IMR-90 (cell line): ENCODE results near the gene CFAP43. TPM values are rescaled to one million over a fixed set of nuclear protein-coding genes. Genes with fewer than 3 reads are reported as not detected.

Experiments
- ATAC-seq: fragments of 200-7000 bp; cut with Tn5 transposase; 2 replicates; pipeline ENCODE4 v1.9.1; 2020; ENCODE audit warnings: low read depth, mild to moderate bottlenecking, moderate library complexity
- BruUV-seq: library from RNA; stranded (reverse); fragments of 400-500 nt; replicated peaks from 2 replicates; lab custom pipeline; 2021; lab: Mats Ljungman, UMichigan
- CTCF ChIA-PET: fragments of 300-600 bp; formaldehyde crosslinking; extraction: SDS; loops from one replicate; lab custom pipeline; 2021; ENCODE audit warnings: antibody characterized with exemption; lab: Yijun Ruan, JAX
- POLR2A ChIA-PET: fragments of 300-600 bp; sonication (Branson Sonifier 250); formaldehyde crosslinking; loops from one replicate; lab custom pipeline; 2022; ENCODE audit warnings: antibody characterized with exemption; ENCODE audit not compliant: unreplicated experiment; lab: Charles Lee
- DNase-seq: peaks from one replicate; pipeline ENCODE4 v3.0.0; 2013
- H2AFZ ChIP-seq: replicated peaks from 2 replicates; pipeline ENCODE3; 2013; ENCODE audit warnings: low read length, mild to moderate bottlenecking; ENCODE audit not compliant: poor library complexity
- H2AK5ac ChIP-seq: 2 replicates; pipeline ENCODE4 v1.6.1; 2013; ENCODE audit warnings: low read depth, low read length, inconsistent platforms
- H2AK9ac ChIP-seq: replicated peaks from 2 replicates; pipeline ENCODE3; 2013; ENCODE audit warnings: mild to moderate bottlenecking, low read depth, low read length, moderate library complexity; ENCODE audit not compliant: poor library complexity
- H2BK120ac ChIP-seq: 2 replicates; pipeline ENCODE4 v1.6.1; 2013; ENCODE audit warnings: low read depth, low read length, inconsistent platforms
- H2BK15ac ChIP-seq: 3 replicates; pipeline ENCODE4 v1.6.1; 2013; ENCODE audit warnings: low read depth, low read length, inconsistent platforms
- H2BK20ac ChIP-seq: 2 replicates; pipeline ENCODE4 v1.6.1; 2013; ENCODE audit warnings: low read depth, mild to moderate bottlenecking, inconsistent platforms, low read length, moderate library complexity
- H2BK5ac ChIP-seq: 2 replicates; pipeline ENCODE4 v1.6.1; 2013; ENCODE audit warnings: mild to moderate bottlenecking, low read depth, low read length, inconsistent platforms; ENCODE audit not compliant: poor library complexity, severe bottlenecking
- H3K14ac ChIP-seq: replicated peaks from 2 replicates; pipeline ENCODE4 v1.6.1; 2013; ENCODE audit warnings: low read depth, low read length, inconsistent platforms
- H3K18ac ChIP-seq: 2 replicates; pipeline ENCODE4 v1.6.1; 2013; ENCODE audit warnings: low read depth, low read length, control low read depth
- H3K23ac ChIP-seq: 2 replicates; pipeline ENCODE4 v1.6.1; 2013; ENCODE audit warnings: low read depth, low read length, inconsistent platforms
- H3K27ac ChIP-seq: 2 replicates; pipeline ENCODE4 v1.5.1; 2013; ENCODE audit warnings: mild to moderate bottlenecking, control low read depth, low read length; ENCODE audit not compliant: insufficient read depth
- H3K27me3 ChIP-seq: 2 replicates; pipeline ENCODE4 v1.6.1; 2013; ENCODE audit warnings: low read length; ENCODE audit not compliant: control insufficient read depth, insufficient read depth
- H3K36me3 ChIP-seq: 2 replicates; pipeline ENCODE4 v1.6.1; 2013; ENCODE audit warnings: low read length, mixed read lengths; ENCODE audit not compliant: control insufficient read depth, insufficient read depth
- H3K4ac ChIP-seq: 2 replicates; pipeline ENCODE4 v1.6.1; 2013; ENCODE audit warnings: low read depth, low read length, inconsistent platforms
- H3K4me1 ChIP-seq: 2 replicates; pipeline ENCODE4 v1.6.1; 2013; ENCODE audit warnings: low read length, mixed read lengths; ENCODE audit not compliant: control insufficient read depth, insufficient read depth
- H3K4me2 ChIP-seq: 2 replicates; pipeline ENCODE4 v1.6.1; 2013; ENCODE audit warnings: low read depth, mild to moderate bottlenecking, control low read depth, low read length, moderate library complexity
- H3K4me3 ChIP-seq: 2 replicates; pipeline ENCODE4 v1.5.1; 2013; ENCODE audit warnings: low read depth, mild to moderate bottlenecking, control low read depth, low read length, moderate library complexity; ENCODE audit not compliant: insufficient read depth
- H3K56ac ChIP-seq: 2 replicates; pipeline ENCODE4 v1.6.1; 2013; ENCODE audit warnings: low read length, inconsistent platforms; ENCODE audit not compliant: insufficient read depth; ENCODE audit errors: extremely low read depth
- H3K79me1 ChIP-seq, 2 experiments: 2 replicates each; pipeline ENCODE4 v1.6.1; 2013; ENCODE audit warnings: low read length in 2 of 2, inconsistent platforms in 1 of 2, low read depth in 1 of 2
- H3K9ac ChIP-seq: 2 replicates; pipeline ENCODE4 v1.6.1; 2013; ENCODE audit warnings: low read depth, low read length, control low read depth
- H3K9me1 ChIP-seq: 2 replicates; pipeline ENCODE4 v1.6.1; 2013; ENCODE audit warnings: low read length, inconsistent platforms; ENCODE audit not compliant: insufficient read depth
- H3K9me3 ChIP-seq: 2 replicates; pipeline ENCODE4 v1.6.1; 2013; ENCODE audit warnings: low read length; ENCODE audit not compliant: control insufficient read depth, insufficient read depth
- H4K20me1 ChIP-seq: 2 replicates; pipeline ENCODE4 v1.6.1; 2013; ENCODE audit warnings: low read length, inconsistent platforms; ENCODE audit not compliant: insufficient read depth
- H4K5ac ChIP-seq: 2 replicates; pipeline ENCODE4 v1.6.1; 2013; ENCODE audit warnings: mild to moderate bottlenecking, low read depth, low read length, control low read depth
- H4K8ac ChIP-seq, 2 experiments: 2 replicates each; pipeline ENCODE4 v1.6.1; 2013; ENCODE audit warnings: low read depth in 2 of 2, low read length in 2 of 2, control low read depth in 1 of 2, inconsistent platforms in 1 of 2
- H4K91ac ChIP-seq: 2 replicates; pipeline ENCODE4 v1.6.1; 2013; ENCODE audit warnings: low read depth, low read length, inconsistent platforms; ENCODE audit not compliant: insufficient read depth
- CHD1 ChIP-seq: IDR thresholded peaks from 2 replicates; pipeline ENCODE4 v1.6.1; 2012; ENCODE audit warnings: low read depth, low read length, improper control_type of control experiment
- MXI1 ChIP-seq: IDR thresholded peaks from 2 replicates; pipeline ENCODE4 v1.6.1; 2012; ENCODE audit warnings: low read depth, mild to moderate bottlenecking, low read length, moderate library complexity, borderline replicate concordance
- NFE2L2 ChIP-seq: fragments of 150-350 bp; IDR thresholded peaks from 2 replicates; pipeline ENCODE4 v1.6.1; 2016; ENCODE audit warnings: low read depth, mild to moderate bottlenecking, low read length
- RFX5 ChIP-seq: IDR thresholded peaks from 2 replicates; pipeline ENCODE4 v1.8.0; 2012; ENCODE audit warnings: low read depth, mild to moderate bottlenecking, low read length, moderate library complexity
- SMC3 ChIP-seq: fragments of 150-350 bp; IDR thresholded peaks from 2 replicates; pipeline ENCODE4 v1.6.1; 2016; ENCODE audit warnings: low read depth, mild to moderate bottlenecking, antibody characterized with exemption, low read length, moderate library complexity
- WGBS, 2 experiments: methylation state at CpG; one replicate each; pipeline versions ENCODE4 v1.1.5 to v1.1.7; 2013; ENCODE audit warnings: missing lambda C conversion rate in 2 of 2; ENCODE audit not compliant: insufficient read length in 1 of 2; ENCODE audit errors: extremely low coverage in 2 of 2; 5-methylcytosine and 5-hydroxymethylcytosine counted together
- dilution Hi-C: fragments of 300-500 bp; cut with HindIII; formaldehyde crosslinking; loops from one replicate; pipeline ENCODE4 v1.14.3; 2018; ENCODE audit warnings: low sequenced_read_pairs; ENCODE audit not compliant: unreplicated experiment
- in situ Hi-C: fragments of 300-500 bp; cut with MboI; formaldehyde crosslinking; loops from 3 replicates; pipeline ENCODE4 v1.14.3; 2019; ENCODE audit warnings: low sequenced_read_pairs, inconsistent platforms, mixed read lengths
- intact Hi-C: fragments of 100-400 bp; cut with micrococcal nuclease; formaldehyde crosslinking; loops from 2 replicates; pipeline ENCODE4 v1.10.0; 2022
- polyA plus RNA-seq, 3 experiments: library from polyadenylated mRNA; depleted of rRNA; stranded (reverse); fragments of >200 nt; gene quantifications; 2 replicates each; pipeline ENCODE4 v1.2.3, GENCODE V29; 2012; ENCODE audit warnings: low replicate concordance in 1 of 3
- total RNA-seq: library from RNA; depleted of rRNA; stranded (reverse); fragments of >200 nt; gene quantifications from 2 replicates; pipeline ENCODE4 v1.2.3, GENCODE V29; 2012
- TF ChIP-seq, protein P1 (sequence below): fragments of 150-350 bp; IDR thresholded peaks from 2 replicates; pipeline ENCODE4 v1.6.1; 2016; ENCODE audit warnings: low read depth, mild to moderate bottlenecking, low read length, moderate library complexity, borderline replicate concordance

Gene CFAP43
- total and polyA plus RNA-seq, 2 of the 4 experiments (the other 2 are of a cell fraction), result under 0.01 to 0.05 TPM

DNA sequence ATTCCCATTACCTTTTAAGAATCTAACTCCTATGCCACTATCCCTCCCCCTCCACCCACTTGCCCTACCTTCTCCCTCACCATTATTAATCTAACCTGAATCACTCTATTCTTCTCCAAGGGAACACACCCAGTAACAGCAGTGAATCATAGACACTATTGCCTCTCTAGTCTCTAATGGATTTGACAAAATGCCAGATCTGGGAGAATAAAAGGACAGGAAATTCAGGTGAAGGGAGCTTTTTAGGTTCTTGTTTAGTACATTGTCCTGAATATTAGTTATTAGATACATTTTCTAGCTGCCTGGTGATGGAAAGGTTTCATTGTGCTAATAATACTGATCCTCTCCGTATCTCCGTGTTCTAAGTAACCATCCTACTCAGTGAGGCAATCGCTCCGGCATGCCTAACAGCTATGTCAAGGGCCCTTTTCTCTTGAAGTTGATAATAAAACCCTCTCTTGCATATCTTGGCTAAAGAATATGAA lies 114.3 kb downstream of the CFAP43 start:
- Histone ChIP-seq H2AK5ac (no peak overlapping the region), H3K56ac (no peak overlapping the region), H2AK9ac (no peak overlapping the region), H3K18ac (no peak overlapping the region), H4K8ac (no peak overlapping the region), H3K4me3 (no peak overlapping the region), H3K79me1 (peaks cover 0 to 7% of the 10 kb centered on the region in 2 experiments; a peak in 2 of 4 replicates), H2BK5ac (no peak overlapping the region), H2BK120ac (no peak overlapping the region), H3K9me1 (no peaks in the 10 kb centered on the region; the same call in 1 of the 2 replicates), H3K14ac (no peak overlapping the region), H3K27me3 (no peaks in the 10 kb centered on the region), H2BK20ac (no peak overlapping the region), H3K9ac (no peak overlapping the region), H3K4me2 (no peak overlapping the region), H4K91ac (no peak overlapping the region), H2AFZ (no peak overlapping the region), H3K36me3 (no peaks in the 10 kb centered on the region), H2BK15ac (no peak overlapping the region), H3K23ac (no peak overlapping the region), H3K4me1 (no peaks in the 10 kb centered on the region; the same call in 1 of the 2 replicates), H3K9me3 (no peaks in the 10 kb centered on the region), H3K4ac (no peak overlapping the region), H4K20me1 (no peaks in the 10 kb centered on the region), H4K5ac (no peak overlapping the region), H3K27ac (no peak overlapping the region)
- CTCF ChIA-PET, result no interaction called here
- dilution Hi-C loops (no loop called here), in situ Hi-C loops (no loop called here), intact Hi-C loops (no loop called here)
- WGBS, 2 experiments, result no CpG with 5 or more reads among the region's 4 CpGs
- ATAC-seq, result no peak
- BruUV-seq, result no TSS peak
- POLR2A ChIA-PET, result no interaction called here
- TF ChIP-seq MXI1 (no peak), RFX5 (no peak), NFE2L2 (no peak), SMC3 (no peak), CHD1 (no peak)
- TF ChIP-seq, protein P1, sequence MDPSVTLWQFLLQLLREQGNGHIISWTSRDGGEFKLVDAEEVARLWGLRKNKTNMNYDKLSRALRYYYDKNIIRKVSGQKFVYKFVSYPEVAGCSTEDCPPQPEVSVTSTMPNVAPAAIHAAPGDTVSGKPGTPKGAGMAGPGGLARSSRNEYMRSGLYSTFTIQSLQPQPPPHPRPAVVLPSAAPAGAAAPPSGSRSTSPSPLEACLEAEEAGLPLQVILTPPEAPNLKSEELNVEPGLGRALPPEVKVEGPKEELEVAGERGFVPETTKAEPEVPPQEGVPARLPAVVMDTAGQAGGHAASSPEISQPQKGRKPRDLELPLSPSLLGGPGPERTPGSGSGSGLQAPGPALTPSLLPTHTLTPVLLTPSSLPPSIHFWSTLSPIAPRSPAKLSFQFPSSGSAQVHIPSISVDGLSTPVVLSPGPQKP, result no peak
- peak; percentile 43 for DNase-seq
